ENCODE data around the gene GPR45.

DNA sequence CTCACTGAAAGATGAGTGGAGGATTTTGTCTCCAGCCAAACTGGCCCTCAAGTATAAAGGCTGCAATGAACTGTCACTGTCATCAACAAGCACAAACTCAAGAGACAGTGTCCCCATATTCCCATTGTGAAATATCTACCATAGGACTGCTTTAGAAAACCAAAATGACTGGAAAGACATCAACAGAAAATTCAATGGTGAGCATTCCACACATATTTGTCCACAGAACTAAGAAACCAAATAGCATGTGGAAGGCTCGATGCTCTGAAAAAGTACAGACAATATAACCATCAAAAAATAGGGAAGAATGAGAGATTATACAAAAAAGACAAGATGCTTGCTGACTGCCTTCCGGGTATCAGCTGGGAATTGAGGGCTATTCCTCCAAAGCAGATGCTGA, 50.4 kb downstream of the GPR45 start:
- TF ChIP-seq, protein P1, sequence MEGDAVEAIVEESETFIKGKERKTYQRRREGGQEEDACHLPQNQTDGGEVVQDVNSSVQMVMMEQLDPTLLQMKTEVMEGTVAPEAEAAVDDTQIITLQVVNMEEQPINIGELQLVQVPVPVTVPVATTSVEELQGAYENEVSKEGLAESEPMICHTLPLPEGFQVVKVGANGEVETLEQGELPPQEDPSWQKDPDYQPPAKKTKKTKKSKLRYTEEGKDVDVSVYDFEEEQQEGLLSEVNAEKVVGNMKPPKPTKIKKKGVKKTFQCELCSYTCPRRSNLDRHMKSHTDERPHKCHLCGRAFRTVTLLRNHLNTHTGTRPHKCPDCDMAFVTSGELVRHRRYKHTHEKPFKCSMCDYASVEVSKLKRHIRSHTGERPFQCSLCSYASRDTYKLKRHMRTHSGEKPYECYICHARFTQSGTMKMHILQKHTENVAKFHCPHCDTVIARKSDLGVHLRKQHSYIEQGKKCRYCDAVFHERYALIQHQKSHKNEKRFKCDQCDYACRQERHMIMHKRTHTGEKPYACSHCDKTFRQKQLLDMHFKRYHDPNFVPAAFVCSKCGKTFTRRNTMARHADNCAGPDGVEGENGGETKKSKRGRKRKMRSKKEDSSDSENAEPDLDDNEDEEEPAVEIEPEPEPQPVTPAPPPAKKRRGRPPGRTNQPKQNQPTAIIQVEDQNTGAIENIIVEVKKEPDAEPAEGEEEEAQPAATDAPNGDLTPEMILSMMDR (IDR thresholded peaks at IDR 0.05) = no peak
- no peak for TF ChIP-seq POLR2A (IDR thresholded peaks at IDR 0.05)

Measured in body of pancreas (tissue), 4 donors.